Stimulated activated CD4-positive, alpha-beta T cell treated with anti-CD3 and anti-CD28 coated beads, TNF-alpha, amount 100 ng/mL, for 48 hours (primary cell): ENCODE results near the gene C1orf174.

Experiments used
- DNase-seq, 3 donors: peaks; one replicate each; pipeline ENCODE4 v3.0.0-alpha.2; 2020; ENCODE audit warnings: low read depth in 3 of 3

Gene C1orf174

DNA sequence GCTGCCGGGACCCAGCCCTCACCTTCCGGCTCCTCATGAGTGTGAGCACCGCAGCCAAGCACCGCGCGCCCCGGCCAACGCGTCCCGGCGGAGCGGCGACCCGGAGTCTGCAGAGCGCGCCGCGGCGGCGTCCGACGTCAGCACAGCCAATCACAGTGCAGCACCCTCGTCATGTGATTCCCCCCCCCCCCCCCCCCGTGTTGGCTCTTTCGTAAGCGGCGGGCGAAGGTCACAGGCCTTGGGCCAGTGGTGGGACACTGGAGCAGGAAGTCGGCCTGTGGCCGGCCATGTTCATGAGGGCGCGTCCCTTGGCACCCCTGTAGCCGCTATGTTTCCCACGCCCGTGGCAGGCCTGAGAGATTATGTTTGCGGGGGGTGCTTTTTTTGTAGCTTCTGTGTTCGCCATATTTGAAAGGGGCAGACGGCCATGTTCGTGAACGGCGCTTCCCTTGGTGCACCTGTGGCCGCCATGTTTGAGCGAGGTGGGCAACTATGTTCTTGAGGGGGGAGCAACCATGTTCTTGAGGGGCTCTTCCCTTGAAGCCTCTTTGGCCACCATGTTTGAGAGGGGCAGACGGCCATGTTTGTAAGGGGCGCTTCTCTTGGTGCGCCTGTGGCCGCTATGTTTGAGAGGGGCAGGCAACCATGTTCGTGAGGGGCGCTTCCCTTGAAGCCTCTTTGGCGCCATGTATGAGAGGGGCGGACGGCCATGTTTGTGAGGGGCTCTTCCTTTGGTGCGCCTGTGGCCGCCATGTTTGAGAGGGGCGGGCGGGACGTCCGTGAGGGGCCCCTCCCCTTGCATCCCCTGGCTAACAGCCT is at the start of gene C1orf174:
TSS of gene C1orf174 (minus strand) at position 123 of the 819 bp plus-strand sequence. CDS start at position 37, 86 bp downstream.
- DNase-seq, result peak; percentile 75 to 86 (median 82)

DNA sequence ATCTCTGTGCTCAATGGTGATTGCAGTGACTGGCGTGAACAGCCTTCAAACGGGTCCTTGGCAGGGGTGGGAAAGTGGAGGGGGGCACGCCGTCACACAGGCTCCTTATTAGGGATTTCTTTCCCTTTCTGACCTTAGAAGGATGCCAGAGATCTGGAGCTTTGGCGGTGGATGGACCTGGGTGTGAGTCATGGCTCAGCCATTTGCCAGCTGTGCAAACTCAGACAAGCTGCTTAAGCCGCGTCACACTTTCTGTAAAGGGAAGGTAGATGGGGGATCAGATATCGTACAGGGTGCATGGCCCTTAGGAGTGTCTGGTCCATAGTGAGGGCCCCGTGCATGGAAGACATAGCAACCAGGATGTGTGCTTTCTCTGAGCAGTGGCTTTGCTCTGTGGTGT is 48.3 kb upstream of the C1orf174 start:
- no peak for DNase-seq

DNA sequence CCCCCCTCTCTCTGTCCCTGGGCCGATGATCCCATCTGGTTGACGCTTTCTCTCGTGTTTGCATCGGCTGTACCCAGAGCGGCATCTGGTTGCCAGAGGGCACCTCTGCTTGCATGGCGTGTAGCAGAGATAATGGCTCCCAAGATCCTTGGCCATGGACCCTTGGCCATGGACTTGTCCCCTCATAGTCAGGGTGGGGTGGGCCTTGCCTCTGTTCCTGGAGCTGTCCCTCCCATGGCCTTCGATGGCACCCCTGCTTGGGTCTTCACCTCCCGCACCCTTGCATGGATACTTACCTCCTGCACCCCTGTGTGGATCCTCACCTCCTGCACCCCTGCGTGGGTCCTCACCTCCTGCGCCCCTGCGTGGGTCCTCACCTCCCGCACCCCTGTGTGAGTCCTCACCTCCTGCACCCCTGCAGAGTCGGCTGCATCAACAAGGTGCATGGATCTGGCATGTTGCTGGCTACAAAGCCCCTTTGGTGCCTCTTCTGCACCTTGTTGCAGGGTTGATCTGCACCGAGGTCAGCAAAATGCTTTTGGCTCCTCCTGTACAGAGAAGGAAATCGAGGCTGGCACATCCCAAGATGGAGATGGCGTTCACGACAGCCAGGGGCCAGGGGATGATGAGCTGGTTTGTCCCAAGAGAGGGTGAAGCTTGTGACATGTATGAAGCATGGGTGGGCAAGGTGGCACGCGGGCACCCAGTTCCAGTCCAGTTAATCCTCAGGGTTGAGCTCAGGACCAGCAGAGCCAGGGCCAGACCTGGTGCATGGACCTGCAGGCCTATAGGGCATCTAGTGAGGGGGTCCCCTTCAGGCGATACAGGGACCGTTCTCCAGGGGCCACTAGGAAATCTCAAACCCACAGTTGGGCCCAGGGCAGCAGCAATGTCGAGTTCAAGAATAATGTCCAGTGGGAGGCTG is 46.1 kb upstream of the C1orf174 start:
- DNase-seq, result no peak

DNA sequence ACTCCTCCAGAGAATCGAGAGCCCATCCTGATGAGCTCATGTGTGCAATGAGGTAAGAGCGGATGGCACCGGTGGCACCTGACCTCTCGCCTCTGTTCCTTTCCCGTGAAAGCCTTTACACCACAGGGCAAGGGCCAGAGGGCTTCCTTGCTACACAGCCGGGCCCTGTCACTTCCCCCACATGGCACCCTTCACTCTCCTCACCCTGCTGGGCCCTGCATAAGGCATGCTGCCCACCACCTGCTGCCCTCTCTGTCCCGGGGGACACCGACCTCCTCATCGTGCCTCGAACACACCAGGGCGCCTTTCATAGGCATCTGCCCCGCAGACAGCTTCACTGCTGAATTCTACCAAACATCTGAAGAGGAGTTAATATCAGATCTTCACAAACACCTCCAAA is 45.1 kb upstream of the C1orf174 start:
- DNase-seq, result no peak

DNA sequence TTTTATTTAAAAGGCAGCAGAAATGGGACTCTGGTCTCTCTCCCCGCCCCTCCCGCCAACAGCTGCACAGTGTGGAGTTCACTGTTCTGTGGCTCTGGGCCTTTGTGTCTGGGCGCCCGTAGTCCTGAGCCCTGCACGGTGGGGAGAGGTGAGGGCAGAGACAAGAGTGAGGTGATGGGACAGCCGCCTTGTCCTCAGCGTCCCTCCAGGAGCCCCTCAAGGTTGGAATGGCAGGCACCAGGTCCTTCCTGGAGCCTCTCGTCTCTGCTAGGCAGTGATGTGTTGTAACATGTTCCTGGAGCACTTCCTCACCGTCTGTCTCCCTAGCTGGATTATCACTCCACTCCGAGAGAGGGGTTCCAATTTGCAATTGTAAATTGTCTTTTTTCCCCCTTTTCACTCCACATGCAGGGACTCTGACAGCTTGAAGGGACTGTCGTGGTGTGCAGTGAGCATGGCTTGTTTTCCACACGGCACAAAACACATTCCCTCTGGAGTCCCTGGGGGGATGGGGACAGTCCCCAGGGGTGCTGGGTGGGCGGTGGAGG is 44.6 kb upstream of the C1orf174 start:
- no peak for DNase-seq

DNA sequence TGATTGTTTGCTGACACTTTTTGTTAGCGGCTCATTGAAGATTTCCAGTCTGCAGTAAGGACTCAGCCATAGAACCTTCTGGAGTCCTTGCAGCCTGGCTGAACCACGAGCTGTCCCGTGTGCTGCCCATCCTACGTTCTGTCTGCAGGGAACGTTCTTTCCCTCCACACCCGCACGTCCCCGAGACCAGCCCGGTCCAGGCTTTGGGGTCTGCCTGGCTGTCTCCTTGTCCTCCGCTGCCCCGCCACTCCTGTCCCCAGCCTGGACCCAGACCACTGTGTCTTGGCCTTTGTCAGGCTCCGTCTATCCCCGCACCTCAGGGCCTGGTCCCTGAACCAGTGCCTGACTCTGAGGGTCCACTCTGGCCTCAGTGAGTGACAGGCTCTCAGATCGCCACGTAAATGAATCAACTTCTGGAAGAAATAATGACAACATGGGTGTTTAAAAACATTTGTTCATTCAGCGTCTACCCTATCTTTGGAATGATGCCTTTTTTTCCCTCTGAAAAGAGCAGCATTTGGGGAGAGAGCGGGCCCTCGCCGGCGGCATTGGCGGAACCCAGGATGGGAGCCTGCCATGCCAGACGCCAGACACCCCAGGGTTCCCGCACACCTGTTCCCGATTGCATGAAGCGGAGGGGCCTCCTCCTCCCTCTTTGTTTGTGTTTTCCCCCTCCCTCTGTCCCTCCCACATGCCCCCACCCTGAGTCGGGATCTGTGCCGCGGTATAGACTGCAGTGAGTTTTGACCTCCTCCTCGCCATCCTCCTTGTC is 43.9 kb upstream of the C1orf174 start:
- no peak for DNase-seq

DNA sequence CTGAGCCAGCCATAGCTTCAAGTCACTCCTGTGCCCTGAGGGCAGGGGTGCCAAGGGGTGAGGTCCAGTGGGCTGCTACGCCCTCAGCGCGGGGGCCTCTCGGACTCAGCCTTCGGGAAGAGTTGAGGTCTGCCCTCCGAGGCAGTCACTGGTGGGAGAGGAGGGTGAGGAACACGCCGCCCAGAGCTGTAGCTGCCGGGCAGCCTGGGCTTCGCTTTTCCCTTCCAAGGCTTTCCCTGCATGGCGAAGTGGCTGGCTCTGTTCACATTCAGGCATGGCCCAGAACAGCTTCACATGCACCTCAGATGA is 43.0 kb upstream of the C1orf174 start:
- DNase-seq, result no peak

DNA sequence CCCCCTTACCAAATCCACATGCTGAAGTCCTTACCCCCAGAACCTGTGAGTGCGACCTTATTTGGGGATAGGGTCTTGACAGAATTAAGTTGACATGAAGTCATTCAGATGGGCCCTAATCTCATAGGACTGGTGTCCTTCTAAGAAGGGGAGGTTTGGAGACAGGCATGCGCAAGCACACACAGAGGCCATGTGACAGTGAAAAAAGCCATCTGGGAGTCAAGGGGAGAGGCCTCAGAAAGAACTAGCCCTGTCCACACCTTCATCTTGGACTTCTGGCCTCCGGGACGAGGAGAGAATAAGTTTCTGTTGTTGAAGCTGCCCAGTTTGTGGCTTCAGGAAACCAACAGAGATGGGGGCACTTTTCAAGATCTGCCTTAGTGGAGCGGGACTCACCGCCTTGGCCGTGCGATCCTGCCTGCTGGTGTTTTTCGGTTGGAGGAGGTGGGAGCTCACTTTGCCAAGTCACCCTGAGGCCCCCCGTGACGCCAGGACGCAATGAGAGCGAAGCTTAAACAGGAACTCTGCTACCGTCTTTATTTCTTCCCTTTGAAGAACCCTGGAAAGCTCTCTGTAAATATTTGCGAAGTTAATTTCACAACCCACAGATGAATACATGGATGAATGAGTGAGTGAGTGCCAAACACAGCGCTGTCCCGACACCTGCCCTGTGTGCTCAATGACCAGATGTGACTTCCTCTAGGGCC is 42.5 kb upstream of the C1orf174 start:
- no peak for DNase-seq

DNA sequence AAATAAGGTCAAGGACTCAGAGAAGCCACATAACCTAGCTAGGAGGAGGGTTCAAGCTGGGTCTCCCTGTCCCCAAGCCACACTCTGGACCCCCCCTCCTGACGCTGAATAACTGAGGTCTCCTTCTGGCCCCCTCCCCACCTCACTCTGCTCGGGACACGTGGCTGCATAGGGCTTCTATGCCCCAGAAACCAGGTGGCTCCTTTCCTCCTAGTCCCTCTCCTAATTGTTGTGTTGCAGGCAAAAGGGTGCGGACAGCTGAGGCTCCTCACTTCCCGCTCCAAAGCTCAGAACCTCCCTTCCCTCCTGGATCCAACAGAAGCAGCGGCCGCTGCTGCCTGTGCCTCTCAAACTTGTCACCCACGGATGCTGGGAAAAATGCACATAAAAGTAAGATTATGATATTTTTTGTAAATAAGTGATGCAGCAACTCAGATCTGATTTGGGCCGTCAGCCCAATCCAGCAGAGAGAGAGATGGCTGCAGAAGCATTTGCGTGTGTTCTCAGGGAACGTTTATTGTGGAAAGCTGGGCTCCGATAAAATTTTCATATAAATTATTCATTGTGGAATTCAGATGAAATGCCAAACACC is 40.8 kb upstream of the C1orf174 start:
- DNase-seq, result no peak

DNA sequence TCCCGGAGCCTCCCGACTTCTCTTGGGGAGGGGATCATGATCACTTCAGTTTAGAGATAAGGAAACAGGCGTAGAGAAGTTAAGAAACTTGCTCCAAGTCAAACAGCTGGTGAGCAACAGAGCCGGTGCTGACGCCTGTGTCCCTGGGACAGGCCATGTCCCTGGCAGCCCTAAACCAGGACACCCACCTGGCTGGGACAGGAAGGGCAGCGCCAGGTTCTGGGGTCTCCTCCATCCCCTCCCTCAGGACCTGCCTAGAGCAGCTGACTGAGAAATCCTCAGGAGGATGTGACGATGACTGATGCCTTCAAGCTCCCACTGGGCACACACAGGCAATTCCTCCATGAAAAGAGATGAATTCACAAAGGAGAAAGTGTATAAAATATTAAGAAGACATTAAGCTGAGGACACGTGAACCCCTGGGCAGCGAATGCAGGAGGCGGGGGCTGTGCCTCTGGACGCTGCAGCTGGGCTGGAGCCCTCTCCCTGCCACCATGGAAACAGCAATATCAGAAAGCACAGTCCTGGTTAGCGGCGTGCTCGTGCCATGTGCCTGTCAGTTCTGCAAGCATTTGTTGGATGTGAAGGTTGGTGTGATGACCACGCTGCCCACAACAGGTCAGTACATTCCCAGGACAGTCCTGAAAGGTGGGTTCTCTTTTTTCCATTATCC is 40.1 kb upstream of the C1orf174 start:
- no peak for DNase-seq

DNA sequence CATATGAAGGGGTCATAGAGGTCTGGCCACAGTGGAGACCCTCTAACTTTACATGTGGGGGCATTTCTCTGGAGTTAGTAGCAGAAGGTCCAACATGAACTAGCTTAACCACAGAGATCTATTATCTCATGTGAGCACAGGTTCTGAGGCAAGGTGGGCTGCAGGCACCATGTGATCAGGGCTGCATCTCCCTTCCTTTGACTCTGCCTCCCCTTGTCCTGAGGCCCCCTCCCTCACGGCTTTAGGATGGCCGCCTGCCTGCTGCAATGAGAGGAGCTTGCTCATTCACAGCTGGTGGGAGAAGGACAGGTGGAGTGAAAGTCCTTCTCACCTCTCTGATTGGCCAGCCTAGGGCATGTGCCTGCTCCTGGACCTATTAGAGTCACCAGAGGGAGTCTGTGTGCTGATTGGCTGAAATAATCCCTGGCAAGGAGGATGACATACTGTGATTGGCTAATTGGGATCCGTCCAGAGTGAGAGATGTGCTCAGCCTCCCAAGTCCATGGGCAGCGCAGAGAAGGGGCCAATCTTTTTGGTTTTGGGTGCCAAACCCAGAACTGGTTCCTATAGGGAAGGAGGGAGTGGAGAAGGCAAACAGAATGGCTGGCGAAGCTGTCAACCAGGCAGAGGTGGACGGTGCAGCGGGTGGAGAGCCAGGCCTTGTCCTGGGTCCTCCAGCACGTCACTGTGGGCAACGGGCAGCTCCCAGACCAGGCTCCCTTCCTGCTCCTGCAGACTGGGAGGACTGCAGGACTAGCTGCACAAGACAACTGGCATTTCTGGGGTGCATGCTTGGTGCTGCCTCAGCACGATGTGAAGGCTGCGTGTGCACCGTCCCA is 39.4 kb upstream of the C1orf174 start:
- DNase-seq, result no peak

DNA sequence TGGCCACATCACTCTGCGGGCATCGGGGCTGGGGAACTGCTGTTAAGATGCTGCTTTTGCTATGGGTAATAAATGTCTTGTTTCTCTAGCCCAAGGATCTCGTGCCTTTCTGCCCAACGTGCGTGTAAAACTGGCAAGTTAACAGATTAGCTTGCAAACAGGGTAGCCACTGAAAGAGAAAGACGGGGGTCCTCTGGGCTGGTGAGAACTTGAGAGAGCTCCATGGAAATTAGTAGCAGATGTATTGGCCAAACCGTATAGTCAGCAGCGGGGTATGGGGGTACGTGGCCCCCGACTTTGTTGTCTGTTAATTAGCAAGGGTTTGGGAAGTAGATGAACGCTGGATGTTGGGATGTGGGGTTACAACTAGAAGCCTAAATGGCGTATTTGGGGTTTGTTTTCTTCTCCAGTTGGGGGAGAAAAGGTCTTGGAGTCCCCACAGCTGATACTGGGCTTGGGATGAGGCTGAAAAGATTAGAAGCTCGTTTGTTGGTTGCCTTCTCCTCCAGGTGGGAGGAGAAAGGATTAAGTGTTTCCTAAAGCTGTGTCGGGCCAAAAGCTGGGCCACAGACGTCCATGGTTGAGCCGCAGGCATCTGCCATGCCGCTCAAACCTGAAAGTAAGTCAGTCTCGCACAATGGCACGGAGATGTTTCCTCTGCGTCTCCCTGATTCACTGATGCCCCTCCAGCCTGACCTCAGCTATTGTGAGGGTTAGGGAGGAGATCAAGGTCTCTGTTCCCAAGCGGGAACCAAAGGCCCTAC is 32.3 kb upstream of the C1orf174 start:
- DNase-seq, result no peak

DNA sequence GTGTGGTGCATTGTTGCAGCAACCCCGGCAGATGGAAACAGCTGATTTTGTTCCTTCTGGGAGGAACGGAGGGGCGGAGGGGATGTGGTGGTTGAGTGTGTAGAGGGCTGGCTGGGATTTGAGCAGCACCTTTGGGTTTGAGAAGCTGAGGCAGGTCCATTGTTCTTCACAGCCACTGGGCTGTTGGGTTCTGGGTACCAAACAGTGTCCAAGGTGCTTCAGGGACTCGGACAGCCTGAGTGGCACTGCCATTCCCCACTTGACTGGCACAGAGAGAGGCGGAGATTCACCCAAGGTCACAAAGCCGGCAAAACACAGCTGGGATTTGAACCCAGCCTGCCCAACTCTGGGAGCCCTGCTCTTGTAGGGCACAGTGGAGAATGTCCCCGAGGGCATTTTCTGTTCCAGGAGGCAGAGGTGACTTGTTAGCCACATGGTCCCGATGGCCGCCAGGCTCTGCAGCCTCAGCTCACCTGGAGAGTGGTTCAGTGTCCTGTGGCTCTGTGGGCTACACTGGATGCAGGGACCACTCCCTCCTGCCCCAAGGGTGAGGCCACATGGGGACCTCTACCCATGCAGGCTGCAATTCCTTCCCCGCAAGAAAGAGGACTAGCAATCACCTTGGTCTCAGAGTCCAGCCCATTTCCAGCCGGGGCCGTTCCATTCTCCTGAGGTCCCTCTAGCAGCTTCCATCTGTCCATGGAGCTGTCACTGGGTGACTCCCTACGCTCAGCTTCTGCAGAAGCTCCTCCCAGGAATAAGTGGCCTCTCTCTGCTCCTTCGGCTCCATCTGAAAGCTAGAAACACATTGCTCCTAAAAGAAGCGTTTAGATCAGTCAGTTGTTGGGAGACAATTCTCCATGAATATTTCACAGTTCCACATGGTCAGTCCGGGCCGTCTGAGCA is 31.2 kb upstream of the C1orf174 start:
- DNase-seq, result no peak

DNA sequence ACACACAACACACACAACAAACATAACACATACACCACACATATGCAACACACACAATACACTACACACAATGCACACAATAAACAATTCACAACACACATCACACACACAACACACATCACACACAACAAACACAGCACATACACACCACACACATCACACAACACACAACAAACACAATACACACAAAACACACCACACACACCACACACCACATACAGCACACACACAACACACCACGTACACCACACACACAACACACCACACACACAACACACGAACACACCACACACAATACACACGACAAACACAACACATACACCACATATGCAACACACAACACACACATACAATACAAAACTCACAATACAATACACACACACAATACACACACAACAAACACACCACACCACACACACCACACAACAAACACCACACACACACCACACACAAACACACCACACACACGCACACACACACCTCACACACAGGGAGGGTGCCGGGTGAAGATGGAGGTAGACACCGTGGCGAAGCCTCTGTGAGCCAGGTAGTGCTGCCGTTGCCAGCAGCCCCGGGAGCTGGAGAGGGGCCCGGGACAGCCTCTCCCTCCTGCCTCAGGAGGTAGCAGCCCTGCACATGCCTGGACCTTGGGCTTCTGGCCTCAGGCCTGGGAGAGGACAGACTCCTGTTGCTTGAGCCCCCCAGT is 30.4 kb upstream of the C1orf174 start:
- DNase-seq, result no peak

DNA sequence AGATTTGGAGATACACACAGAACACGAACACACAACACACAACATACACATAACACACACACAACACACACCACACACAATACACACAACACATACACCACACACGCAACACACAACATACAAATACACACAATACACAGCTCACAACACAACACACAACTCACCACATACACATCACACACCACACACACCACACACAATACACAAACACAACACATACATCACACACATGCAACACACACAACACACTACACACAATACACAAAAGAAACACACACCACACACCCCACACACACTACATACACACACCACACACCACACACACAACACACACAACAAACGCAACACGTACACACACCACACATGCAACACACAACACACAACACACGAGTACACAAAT is 29.1 kb upstream of the C1orf174 start:
- DNase-seq, result no peak

DNA sequence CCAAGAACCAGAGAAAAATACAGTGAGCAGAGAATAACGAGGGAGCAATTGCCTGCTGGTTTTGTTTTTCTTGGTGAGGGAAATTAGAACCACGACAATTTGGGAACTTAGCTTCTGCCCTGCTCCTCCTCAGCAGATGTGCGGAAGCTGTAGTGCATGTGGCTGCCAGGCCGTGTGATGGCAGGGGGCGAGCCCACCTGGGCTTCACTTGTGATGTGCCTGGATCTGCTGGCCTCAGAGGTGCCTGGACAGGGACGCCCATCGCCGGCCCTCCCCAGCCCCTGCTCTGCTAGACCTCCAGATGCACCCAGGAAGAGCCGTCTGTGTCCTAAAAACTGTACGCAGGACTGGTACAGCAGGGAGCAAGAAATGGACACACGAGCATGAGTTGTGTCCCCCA is 28.5 kb upstream of the C1orf174 start:
- no peak for DNase-seq

DNA sequence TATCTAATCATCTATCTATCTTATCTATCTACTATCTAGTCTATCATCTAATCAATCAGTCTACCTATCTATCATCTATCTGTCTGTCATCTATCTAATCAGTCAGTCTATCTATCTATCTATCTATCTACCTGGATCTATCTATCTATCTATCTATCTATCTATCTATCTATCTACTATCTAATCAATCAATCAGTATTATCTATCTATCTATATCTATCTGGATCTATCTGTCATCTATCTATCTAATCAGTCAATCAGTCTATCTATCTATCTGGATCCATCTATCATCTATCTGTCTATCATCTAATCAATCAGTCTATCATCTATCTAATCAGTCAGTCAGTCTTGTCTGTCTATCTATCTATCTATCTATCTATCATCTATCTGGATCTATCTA is 26.9 kb upstream of the C1orf174 start:
- no peak for DNase-seq
